Activated CD4-positive, alpha-beta T cell treated with anti-CD3 and anti-CD28 coated beads, Interleukin-2, amount 50 U/mL, for 1 hour (primary cell): Measurements from ENCODE around the gene NMNAT3.
"Not testable (repeated sequence)": the region's sequence is repeated elsewhere in the genome, so short reads cannot be mapped to it uniquely, and the experiment has no call there.

Experiments used
- DNase-seq: peaks from one replicate; pipeline ENCODE4 v3.0.0-alpha.2; 2020

NMNAT3 gene

GRCh38 chr3:139633511-139633910, 44.3 kb downstream of the NMNAT3 start:
- DNase-seq = no peak

GRCh38 chr3:139630542-139630941, 47.2 kb downstream of the NMNAT3 start:
- DNase-seq = no peak

DNA sequence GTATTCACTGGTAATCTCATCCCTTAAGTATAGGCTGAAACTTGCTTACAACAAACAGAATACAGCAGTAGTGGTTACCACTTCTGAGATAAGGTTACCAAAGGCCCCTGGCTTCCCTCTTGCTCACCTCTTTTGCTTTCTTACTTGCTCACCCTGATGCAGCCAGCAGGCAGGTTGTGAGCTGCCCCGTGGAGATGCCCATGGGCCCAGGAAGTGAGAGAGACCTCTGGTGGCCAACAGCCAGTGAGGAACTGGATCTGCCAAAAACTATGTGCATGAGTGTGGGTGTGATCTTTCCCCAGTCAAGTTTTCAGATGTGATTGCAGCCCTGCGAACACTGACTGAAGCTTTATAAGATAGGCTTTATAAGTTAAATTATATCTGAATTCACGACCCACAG, 48.7 kb downstream of the NMNAT3 start:
- DNase-seq = no peak

DNA sequence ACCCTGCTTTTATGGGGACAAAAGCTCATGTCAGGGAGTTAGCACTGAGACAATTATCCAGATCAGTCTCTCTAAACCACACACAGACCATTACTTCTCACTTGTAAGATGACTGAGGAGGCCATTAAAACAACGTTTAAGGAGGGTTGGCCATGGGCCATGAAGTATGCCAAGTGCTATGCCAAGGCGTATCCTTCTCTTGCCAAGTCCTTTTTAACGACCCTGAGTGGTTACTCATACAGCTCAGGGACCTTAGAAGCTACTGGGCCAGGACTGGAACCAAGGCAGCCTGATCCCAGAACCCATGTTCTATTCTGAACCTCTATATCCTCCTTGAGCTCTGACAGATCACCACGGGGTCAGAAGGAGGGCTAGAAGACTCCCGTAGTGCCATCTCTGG, 50.0 kb downstream of the NMNAT3 start:
- no peak for DNase-seq

DNA sequence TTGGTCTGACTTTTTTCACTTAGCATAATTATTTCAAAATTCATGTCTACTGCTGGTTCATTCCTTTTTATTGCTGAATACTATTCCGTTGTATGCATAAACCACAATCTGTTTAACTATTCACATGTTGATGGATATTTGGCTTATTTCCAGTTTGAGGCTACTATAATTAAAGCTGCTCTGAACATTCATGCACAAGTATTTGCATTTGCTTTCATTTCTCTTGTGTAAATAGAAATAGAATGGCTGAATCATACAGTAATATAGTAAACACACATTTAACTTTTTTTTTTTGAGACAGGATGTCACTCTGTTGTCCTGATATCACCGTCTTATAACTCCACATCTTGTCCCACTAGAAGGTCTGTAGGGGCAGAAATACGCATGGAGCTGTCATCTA, 57.3 kb downstream of the NMNAT3 start:
- no peak for DNase-seq

- no peak for DNase-seq
Measured at GRCh38 chr3:139619484-139619883, 58.3 kb downstream of the NMNAT3 start.

GRCh38 chr3:139617672-139618268, 60.0 kb downstream of the NMNAT3 start:
- DNase-seq = no peak

GRCh38 chr3:139611528-139611927, 66.2 kb downstream of the NMNAT3 start:
- DNase-seq = no peak

- DNase-seq = no peak
Measured at GRCh38 chr3:139610886-139611285, 66.9 kb downstream of the NMNAT3 start.

DNA sequence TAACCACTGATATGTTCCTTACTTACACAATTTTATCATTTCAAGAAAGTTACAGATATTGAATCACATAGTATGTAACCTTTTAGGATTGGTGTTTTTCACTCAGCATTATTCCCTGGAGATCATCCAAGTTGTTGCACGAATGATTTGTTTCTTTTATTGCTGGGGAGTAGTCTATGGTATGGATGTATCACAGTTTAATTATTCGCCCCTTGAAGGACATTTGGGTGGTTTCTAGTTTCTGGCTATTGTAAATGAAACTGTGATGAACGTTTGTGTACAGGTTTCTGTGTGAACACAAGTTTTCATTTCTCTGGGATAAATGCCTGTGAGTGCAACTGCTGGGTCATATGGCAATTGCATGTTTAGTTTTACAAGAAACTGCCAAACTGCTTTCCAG, 68.8 kb downstream of the NMNAT3 start:
- no peak for DNase-seq

DNA sequence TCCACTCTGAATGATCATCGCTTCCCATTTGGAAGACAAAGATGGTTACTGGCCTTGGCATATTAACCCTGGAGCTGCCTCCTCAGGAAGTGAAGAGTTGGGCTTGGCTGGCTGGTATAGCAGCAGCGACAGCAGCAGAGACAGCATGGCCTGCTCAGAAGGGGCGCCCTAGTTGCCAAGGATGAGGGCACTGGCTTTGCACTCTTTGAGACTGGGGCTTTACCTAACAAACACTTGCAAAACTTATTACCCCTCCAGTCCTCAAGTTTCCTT, 69.7 kb downstream of the NMNAT3 start:
- DNase-seq = no peak

DNA sequence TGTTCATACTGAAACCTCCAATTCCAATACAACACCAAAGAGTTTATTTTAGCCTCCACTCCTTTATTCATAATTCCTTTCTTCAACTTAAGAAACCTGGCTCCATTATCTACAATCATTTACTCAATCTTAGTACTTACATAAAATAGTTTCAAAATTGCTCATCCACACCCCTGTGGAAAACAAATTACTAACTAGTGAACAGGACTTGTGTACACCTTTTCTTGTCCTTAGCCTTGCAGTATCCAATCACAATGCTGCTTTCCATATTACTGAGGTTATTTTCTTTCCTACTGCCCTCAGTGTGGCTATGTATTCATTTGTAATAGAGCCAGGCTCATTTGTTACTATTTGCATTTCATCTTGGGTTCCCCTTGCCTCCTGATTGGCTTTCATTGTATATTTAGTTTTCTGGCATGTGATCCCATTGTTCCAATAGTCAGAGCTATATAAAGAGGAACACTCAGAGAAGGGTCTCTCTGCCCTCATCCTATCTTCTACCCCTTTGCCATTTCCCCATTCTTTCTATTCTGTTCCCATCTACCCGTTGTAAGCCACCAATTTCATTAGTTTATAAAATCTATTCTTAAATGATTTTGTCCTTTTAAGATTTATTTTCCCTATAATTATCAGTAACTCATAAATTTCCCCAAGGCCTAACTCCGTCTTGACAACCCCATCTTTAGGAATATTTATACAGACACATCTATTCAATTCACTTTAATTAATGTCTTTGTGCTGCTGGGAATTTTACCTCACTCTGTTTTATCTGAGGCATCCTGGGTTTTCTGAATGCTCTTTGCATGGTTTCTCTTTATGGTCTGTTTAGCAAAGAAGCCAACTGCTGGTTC, 70.3 kb downstream of the NMNAT3 start:
- DNase-seq = no peak

- no peak for DNase-seq
Measured at GRCh38 chr3:139602003-139602402, 75.8 kb downstream of the NMNAT3 start.

DNA sequence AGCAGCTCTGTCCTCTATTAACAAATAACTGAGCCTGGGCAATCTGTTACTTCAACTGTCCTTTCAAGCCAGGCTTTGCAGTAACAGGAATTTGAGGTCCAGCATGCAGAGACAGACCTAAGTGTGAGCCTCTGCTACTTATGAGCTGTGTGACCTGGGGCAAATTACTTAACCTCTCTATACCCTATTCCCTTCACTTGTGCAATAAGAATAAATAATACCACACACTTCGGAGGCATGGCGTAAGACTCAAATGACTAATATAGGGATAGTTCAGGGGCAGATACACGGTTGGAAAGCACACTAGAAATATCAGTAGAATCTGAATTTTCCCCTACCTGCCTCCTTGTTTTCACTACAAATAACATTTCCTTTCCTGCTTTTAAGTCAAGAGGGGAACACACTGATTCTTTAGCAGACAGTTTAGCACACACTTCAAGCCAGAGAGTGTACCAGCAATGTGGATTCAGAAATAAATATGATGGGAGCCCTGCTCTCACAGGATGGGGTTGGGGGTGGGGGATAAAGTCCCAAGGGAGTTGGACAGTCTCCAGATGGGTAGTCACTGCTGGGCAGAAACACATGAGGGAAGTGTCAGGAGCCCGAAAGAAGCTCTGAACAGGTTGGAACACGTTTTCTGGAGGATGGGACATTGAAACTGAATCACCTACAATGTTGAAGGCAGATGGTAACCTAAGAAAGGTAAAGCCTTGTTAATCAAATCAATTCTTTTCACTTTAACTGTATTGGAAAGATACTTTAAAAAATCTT, 76.4 kb downstream of the NMNAT3 start:
- no peak for DNase-seq

DNA sequence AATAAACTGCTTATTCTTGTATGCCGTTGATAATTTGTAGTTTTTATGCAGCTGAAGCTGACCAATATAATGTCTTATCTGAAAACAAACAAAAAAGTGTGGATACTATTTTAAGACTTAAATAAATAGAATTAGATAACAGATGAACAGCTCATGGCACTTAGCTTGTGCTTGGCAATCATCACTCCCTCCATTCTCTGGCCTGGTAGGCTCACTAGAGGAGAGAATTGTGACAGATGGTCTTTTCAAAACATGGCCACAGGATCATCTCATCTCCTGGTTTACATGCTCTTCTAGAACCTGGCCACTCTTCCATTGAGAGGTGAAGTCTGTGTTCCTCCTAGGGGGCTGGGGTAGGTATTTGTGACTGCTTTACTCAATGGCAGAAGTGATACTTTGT, 79.8 kb downstream of the NMNAT3 start:
- no peak for DNase-seq

GRCh38 chr3:139591186-139591585, 86.6 kb downstream of the NMNAT3 start:
- not testable (repeated sequence) for DNase-seq

- no peak for DNase-seq
Measured at GRCh38 chr3:139588450-139588849, 89.3 kb downstream of the NMNAT3 start.

DNA sequence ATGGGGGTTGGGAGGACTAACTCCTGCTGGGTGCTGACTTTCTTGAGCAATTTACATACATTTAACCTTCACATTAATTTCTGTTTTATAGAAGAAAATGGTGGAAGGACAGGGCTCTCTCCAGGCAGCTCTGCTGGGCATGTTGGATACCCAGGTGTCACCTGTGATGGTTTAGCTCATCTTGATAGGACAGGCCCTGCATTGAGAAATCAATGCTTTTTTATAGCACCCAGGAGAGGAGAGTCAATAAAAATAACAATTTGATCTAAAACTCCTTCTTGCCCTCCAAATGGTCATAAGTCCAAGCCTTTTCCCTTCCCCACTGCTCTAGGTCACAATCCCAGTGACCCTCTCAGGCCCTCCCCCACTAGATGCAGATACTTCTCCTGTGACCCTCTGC, 90.0 kb downstream of the NMNAT3 start:
- DNase-seq = no peak

- DNase-seq = no peak
Measured at GRCh38 chr3:139586420-139587017, 91.3 kb downstream of the NMNAT3 start.

- no peak for DNase-seq
Measured at GRCh38 chr3:139585820-139586219, 92.0 kb downstream of the NMNAT3 start.

GRCh38 chr3:139583651-139584050, 94.1 kb downstream of the NMNAT3 start:
- DNase-seq = not testable (repeated sequence)

DNA sequence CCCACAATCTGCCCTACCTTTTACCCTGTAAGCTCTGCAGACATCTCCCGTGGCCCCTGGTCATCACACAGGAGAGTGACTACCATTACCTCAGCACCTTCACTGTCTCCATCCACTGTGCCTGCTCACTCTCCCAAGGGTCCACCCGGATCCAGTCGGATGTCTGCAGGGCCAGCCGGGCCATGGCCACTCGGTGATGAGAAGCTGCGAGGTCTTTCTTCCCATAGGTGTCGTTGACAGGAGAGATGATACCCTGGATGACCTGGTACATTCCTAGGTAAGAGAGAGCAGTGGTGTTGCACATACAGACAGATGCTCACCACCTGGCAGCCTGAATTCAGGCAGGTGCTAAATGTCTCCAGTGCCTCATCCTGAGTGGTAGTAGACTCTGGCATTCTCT, 99.0 kb downstream of the NMNAT3 start:
- no peak for DNase-seq

DNA sequence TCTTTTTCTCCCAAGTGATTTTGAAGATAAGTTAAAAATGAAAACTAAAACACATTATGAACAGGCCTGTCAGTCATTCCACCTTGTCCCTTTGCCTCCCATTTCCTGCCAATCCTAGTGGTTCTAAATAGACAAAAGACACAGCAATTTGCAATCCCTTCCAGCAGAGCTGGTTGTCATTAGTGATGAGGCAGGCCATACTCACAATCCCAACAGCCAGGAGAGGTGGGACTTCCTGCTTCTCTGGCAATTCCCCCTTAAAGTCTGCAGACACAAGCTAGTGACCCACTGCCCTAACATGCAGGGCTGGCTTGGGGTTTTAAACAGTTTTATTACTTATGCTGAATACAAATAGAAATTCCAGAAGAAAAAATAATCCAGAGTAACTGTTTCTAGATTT, 99.9 kb downstream of the NMNAT3 start:
- no peak for DNase-seq

GRCh38 chr3:139577346-139577745, 100.4 kb downstream of the NMNAT3 start:
- DNase-seq = no peak
